Esophagus squamous epithelium (tissue), 5 donors: ENCODE data around the gene ROR2. TPM values are rescaled to one million over a fixed set of nuclear protein-coding genes. Genes with fewer than 3 reads are reported as not detected.
A peak's percentile ranks its signal among the peaks of the same experiment; 100 is the strongest.

ENCODE experiments used
- DNase-seq: peaks from one replicate; lab custom pipeline; 2025; lab: John Stamatoyannopoulos, UW
- H3K27ac ChIP-seq, 4 donors: fragments of 200-600 bp; sonication (generic); one replicate each; pipeline ENCODE4 v1.5.1; 2016 to 2019; ENCODE audit warnings: mild to moderate bottlenecking in 1 of 4
- H3K27me3 ChIP-seq, 4 donors: fragments of 200-600 bp; sonication (generic); 1 replicate in 3 of 4; 2 replicates in 1 of 4; pipeline versions ENCODE4 v1.5.1 to v1.6.0; 2017 to 2021; ENCODE audit warnings: antibody characterized with exemption in 1 of 4
- H3K36me3 ChIP-seq, 3 donors: fragments of 200-600 bp; sonication (generic); one replicate each; pipeline ENCODE4 v1.5.1; 2016 to 2019
- H3K4me1 ChIP-seq, 3 donors: fragments of 200-600 bp; sonication (generic); one replicate each; pipeline ENCODE4 v1.5.1; 2017 to 2019
- H3K4me3 ChIP-seq, 4 donors: fragments of 200-600 bp; sonication (generic); 1 replicate in 3 of 4; 2 replicates in 1 of 4; pipeline ENCODE4 v1.5.1; 2016 to 2019; ENCODE audit warnings: mild to moderate bottlenecking in 2 of 4, moderate library complexity in 1 of 4
- H3K9me3 ChIP-seq, 3 donors: fragments of 200-600 bp; sonication (generic); one replicate each; pipeline ENCODE4 v1.5.1; 2016 to 2019
- CTCF ChIP-seq, 6 experiments: fragments of 450-650 bp in 4 of 6; fragments of 200-600 bp in 2 of 6; sonication (generic) in 2 of 6; IDR thresholded peaks; one replicate each; pipeline ENCODE4 v1.5.1; 2016 to 2019; ENCODE audit warnings: antibody characterized with exemption in 6 of 6, mild to moderate bottlenecking in 4 of 6, moderate library complexity in 4 of 6
- POLR2A ChIP-seq, 4 donors: fragments of 450-650 bp; IDR thresholded peaks; one replicate each; pipeline ENCODE4 v1.6.1; 2017; ENCODE audit warnings: antibody characterized with exemption in 4 of 4, mild to moderate bottlenecking in 4 of 4, moderate library complexity in 3 of 4
- WGBS, 2 donors: methylation state at CpG; one replicate each; pipeline ENCODE4 v1.1.5; 2018; 5-methylcytosine and 5-hydroxymethylcytosine counted together
- intact Hi-C: fragments of 100-400 bp; cut with DNase I; formaldehyde crosslinking; loops from one replicate; pipeline ENCODE4 v1.15.0; 2022
- total RNA-seq, 4 donors: library from RNA; depleted of rRNA; stranded (reverse); fragments of >200 nt; gene quantifications; one replicate each; pipeline ENCODE4 v1.1.0, GENCODE V29; 2016
- donor health status: DM: yes; HTN: yes; CAD: no.

The ROR2 gene
- total RNA-seq, 4 donors from 2014 or later = 0.68 to 12.6 (median 3.7) TPM

- TF ChIP-seq POLR2A (IDR thresholded peaks at IDR 0.05) (no peak), CTCF (IDR thresholded peaks at IDR 0.05) (no peak)
- H3K27ac ChIP-seq = peak overlapping the region in 2 of 4 donors; percentile 67 to 82
- peaks cover 0 to 33% (median 8%) of the 10 kb centered on the region in 3 donors for H3K4me1 ChIP-seq
- intact Hi-C loops = no loop called here
- peaks cover 0 to 52% (median 0%) of the 10 kb centered on the region in 4 donors for H3K27me3 ChIP-seq
- no peaks in the 10 kb centered on the region for H3K9me3 ChIP-seq
- H3K4me3 ChIP-seq = no peak overlapping the region
- WGBS, 2 donors = 56 to 79% methylated on average over 10 to 16 of the region's 24 CpGs
- H3K36me3 ChIP-seq = no peaks in the 10 kb centered on the region
- DNase-seq = no peak
Measured at GRCh38 chr9:91809581-91810285, 140.3 kb downstream of the ROR2 start.

DNA sequence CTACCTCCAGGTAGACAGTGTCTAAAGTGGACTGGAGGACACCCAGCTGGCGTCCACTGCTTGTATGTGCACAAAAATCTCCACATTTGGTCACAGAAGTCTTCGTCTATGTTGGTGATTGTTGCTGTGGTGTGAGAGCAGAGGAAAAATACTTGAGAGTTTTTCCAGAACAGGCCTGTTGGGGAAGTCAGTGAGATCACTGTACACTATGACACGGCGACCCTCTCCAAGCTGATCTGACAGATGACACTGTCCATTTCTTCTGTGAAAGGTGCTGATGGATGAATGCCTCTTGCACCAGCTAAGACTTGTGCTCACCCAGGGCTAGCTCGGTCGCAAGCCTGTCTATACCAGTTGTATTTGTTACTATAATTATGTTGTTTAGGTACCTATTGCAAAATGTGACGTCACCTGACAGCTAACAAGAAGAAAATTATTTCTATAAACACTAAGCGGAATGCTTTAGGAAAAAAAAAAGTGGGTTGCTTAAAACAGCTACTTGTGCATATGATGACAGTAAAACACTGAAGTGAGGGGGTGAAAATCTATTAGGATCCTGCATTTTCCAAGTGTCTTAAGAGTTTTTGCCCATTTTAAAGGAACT is 142.3 kb downstream of the ROR2 start:
- peaks cover 0 to 37% (median 8%) of the 10 kb centered on the region in 3 donors for H3K4me1 ChIP-seq
- intact Hi-C loops = no loop called here
- H3K9me3 ChIP-seq = no peaks in the 10 kb centered on the region
- no peaks in the 10 kb centered on the region for H3K36me3 ChIP-seq
- no peak overlapping the region for H3K4me3 ChIP-seq
- H3K27ac ChIP-seq = peak overlapping the region in 3 of 4 donors; percentile 34 to 39 (median 38)
- no peak for TF ChIP-seq POLR2A (IDR thresholded peaks at IDR 0.05)
- TF ChIP-seq CTCF (IDR thresholded peaks at IDR 0.05) = no peak
- no peak for DNase-seq
- 75 to 78% methylated on average over 7 to 8 of the region's 8 CpGs for WGBS, 2 donors
- peaks cover 0 to 54% (median 0%) of the 10 kb centered on the region in 4 donors for H3K27me3 ChIP-seq

DNA sequence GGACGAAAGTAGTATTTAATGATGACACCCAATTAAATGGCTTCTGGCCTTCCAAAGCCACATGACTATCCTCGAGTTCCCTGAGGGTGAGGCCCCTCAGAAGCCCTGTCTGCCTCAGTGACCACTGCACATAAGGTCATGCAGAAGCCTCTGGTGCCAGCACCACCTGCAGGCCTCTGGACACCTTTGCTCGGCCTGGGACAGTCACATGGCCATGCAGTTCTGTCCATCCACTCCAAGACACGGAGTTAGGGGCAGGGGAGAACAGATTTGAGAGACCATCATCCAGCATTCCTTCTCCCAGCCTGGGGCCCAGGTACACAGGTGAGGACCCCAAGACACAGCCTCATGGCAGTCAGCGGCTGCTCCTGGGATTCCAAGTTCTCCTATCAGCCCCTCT is 145.0 kb downstream of the ROR2 start:
- Histone ChIP-seq H3K9me3 (no peaks in the 10 kb centered on the region), H3K4me3 (no peak overlapping the region), H3K27me3 (peaks cover 0 to 68% (median 0%) of the 10 kb centered on the region in 4 donors), H3K4me1 (peaks cover 0 to 53% (median 11%) of the 10 kb centered on the region in 3 donors), H3K27ac (peak overlapping the region in 3 of 4 donors; percentile 26 to 74 (median 58)), H3K36me3 (no peaks in the 10 kb centered on the region)
- no peak for DNase-seq
- TF ChIP-seq CTCF (IDR thresholded peaks at IDR 0.05) (no peak), POLR2A (IDR thresholded peaks at IDR 0.05) (no peak)
- intact Hi-C loops = no loop called here
- 52 to 72% methylated on average over 2 to 4 of the region's 5 CpGs for WGBS, 2 donors

DNA sequence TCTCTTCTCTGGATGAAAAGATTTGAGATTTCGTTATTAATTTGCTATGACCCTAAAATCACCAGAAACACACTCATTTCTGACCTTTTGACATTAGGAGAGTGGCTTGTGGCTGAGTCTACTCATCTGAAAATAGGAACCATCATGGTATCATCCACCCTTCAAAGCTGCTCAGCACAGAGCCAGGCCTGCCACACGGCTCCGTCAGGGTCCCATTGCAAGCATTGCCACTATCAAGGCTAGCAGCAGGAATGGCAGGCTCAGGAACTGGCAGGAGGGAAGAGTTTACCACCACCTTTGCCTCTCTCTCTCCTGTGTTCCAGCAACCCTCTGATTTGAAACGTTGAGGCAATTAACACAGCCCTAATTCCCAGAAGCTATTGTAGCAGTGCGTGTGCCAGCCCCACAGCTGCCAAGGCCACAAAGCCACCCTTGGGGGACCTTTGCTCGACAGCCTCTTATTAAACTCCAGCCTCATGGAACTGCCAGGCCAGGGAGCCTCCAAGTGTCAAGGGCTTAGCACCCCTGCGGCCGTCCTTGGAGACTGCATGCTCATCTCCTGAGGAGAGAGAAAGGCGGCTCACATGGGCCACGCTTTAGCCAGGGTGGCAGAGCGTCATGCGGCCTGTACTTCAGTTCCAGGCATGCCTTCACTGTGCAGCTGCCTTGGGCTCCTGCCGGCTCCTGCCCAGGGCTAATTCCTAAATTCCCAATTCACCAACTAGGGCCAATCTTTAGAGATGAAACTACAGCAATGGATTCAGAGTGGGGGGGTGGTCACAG is 145.9 kb downstream of the ROR2 start:
- peak overlapping the region in 3 of 4 donors; percentile 26 to 74 (median 58) for H3K27ac ChIP-seq
- no peak for DNase-seq
- H3K4me1 ChIP-seq = peaks cover 2 to 53% (median 5%) of the 10 kb centered on the region in 3 donors
- TF ChIP-seq POLR2A (IDR thresholded peaks at IDR 0.05) (no peak), CTCF (IDR thresholded peaks at IDR 0.05) (no peak)
- H3K9me3 ChIP-seq = no peaks in the 10 kb centered on the region
- H3K4me3 ChIP-seq = no peak overlapping the region
- 57 to 77% methylated on average over 4 to 5 of the region's 13 CpGs for WGBS, 2 donors
- H3K27me3 ChIP-seq = peaks cover 0 to 60% (median 0%) of the 10 kb centered on the region in 4 donors
- no peaks in the 10 kb centered on the region for H3K36me3 ChIP-seq
- intact Hi-C loops = no loop called here
